Prostate gland (tissue), 2 donors: ENCODE measurements around the gene ASB8.

Experiments used
- CTCF ChIP-seq, 4 experiments: fragments of 200-600 bp in 2 of 4; fragments of 450-650 bp in 2 of 4; sonication (generic) in 2 of 4; IDR thresholded peaks; 1 replicate in 3 of 4; 2 replicates in 1 of 4; pipeline ENCODE4 v1.5.1; 2016 to 2019; ENCODE audit warnings: antibody characterized with exemption in 4 of 4, mild to moderate bottlenecking in 2 of 4, moderate library complexity in 2 of 4
- POLR2A ChIP-seq: fragments of 450-650 bp; IDR thresholded peaks from one replicate; pipeline ENCODE4 v1.6.1; 2016; ENCODE audit warnings: antibody characterized with exemption, mild to moderate bottlenecking
- POLR2AphosphoS5 ChIP-seq: sonication (generic); formaldehyde crosslinking; IDR thresholded peaks from one replicate; pipeline ENCODE4 v1.6.1; 2017; ENCODE audit warnings: antibody characterized with exemption

GRCh38 chr12:48197971-48198671 is 40.8 kb upstream of the ASB8 start:
- TF ChIP-seq CTCF (IDR thresholded peaks at IDR 0.05) (peak in 1 of 4 experiments; percentile 20), POLR2A (peak; percentile 94), POLR2AphosphoS5 (peak; percentile 98)
